Measurements from ENCODE around the gene UBL4B.
"Not testable (repeated sequence)": the region's sequence is repeated elsewhere in the genome, so short reads cannot be mapped to it uniquely, and the experiment has no call there.

UBL4B gene, protein sequence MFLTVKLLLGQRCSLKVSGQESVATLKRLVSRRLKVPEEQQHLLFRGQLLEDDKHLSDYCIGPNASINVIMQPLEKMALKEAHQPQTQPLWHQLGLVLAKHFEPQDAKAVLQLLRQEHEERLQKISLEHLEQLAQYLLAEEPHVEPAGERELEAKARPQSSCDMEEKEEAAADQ

DNA sequence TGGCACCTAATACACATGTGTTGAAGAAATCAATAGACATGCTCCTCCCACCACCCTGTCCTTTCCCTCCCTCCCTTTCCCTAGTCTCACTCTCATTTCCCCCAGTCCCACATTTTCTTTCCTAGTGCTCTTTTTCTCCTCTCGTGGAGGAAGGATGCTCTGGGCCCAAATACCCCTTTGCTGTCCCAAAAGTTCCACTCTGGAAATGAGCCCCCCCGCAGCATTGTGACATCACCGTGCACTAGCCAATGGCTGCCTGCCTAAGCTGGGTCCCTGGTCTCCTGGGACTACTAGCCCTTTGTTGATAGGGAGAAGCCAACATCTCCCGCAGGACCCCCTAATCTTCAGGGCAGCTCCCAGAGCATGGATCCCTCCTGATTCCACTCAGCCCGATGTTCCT, at the start of gene UBL4B:
Gene UBL4B, plus strand, starts transcription at position 301 of the 400 bp plus-strand sequence. Its CDS starts 92 bp downstream, at position 393.
- DNase-seq = no peak

DNA sequence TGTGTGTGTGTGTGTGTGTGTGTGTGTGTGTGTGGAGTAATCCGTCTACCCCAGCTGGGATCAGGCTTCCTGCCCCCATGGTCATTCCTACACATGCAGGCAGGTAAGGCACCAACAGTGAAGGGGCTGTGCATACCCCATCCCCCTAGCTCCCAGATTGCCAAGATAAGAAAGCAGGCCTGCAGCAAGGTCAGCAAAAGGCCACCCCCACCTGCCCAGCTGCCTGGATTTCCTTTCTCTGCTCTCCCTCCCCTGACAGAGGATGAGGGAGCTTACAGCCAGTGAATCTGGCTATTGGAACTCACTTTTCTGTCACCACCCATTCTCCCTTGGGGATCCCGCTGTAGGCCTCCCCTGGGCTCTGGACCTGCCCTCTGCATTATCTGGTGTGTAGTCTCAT, 49.6 kb upstream of the UBL4B start:
- DNase-seq = no peak

DNA sequence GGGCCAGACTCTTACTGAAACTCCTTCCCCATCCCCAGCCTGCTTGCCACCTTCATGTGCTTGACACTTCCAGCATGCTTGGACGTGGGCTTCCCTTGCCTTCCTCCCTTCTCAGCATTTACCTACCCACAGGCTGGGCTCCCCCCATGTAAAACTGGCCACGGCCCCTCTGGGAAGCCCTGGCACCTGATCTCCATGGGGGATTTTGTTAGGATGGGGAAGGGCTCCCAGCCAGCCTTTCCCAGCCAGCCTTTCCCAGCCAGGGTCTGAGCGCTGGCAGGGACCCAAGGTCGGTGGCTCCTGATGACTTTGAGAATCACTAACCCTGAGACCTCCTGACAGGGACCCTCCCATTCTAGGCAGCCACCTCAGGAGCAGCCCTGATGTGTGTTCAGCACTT, 48.5 kb upstream of the UBL4B start:
- no peak for DNase-seq

DNA sequence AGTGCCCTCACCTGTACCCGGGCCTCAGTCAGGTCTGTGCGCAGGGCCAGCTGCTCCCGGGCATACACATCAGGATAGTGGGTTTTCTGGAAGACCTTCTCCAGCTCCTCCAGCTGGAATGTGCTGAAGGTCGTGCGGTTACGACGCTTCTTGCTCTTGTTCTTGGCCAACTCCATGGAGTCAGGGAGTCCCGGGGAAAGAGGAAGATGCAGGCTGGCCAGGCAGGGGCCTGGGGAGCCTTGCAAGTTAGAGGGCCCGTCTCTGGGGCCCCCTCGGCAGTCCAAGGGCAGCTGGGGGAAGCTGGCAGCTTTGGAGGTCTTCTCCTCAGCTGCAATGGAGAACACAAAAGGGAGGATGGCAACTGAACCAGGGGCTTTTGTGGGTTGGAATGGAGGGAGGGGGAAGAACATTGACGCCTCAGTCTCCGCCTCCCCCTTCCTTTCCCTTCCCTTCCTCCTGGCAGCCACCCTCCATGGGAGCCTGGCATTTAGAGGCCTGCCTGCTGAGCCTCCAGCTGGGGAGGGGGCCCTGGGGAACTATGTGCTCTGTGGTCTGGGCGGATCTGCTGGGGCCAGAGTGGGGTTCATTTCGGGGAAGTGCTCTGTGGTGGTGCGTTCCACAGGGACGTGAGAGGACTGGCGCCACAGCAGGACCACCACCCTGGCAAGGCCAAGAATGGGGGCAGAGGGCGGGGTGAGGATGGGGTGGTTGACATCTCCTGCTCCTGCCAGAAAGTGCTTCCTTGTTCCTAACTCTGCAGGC, 47.5 kb upstream of the UBL4B start:
- DNase-seq = no peak

DNA sequence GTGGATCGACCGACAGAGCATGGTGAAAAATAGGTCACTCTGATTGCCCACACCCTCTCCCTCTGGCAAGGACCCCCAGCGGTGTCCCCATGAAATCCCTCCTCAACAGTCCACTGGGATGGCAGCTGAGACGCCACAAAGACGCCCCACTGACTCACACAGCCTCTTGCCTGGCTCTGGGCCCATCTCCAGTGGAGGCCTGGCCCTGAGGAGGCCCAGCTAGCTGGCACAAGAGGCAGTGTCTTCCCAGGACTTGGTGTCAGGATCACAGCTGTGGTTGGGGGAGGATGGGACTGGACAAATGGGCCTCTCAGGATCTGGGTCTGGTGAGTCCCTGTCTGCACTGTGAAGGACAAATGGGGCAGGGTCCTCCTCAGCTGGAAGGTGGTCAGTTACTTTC, 46.4 kb upstream of the UBL4B start:
- no peak for DNase-seq

DNA sequence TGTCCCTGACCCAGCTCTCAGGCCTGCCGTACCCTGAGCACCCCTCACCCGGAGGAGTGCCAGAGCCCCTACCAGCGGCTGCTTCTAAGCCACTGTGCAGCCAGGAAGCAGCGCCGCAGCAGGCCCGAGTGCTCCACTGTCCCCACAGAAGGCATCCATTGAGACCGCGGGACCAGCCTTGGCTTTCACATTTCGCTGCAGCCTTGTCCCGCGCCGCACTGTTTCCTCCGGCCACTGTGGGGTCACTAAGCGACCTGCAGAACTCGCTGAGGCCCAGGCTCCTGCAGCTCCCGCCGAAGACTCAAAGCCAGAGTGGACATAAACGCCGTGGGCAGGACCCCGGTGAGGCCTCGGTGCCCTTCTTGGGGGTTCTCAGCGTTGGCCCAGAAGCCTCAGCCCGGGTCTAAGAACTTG, 44.8 kb upstream of the UBL4B start:
- no peak for DNase-seq

DNA sequence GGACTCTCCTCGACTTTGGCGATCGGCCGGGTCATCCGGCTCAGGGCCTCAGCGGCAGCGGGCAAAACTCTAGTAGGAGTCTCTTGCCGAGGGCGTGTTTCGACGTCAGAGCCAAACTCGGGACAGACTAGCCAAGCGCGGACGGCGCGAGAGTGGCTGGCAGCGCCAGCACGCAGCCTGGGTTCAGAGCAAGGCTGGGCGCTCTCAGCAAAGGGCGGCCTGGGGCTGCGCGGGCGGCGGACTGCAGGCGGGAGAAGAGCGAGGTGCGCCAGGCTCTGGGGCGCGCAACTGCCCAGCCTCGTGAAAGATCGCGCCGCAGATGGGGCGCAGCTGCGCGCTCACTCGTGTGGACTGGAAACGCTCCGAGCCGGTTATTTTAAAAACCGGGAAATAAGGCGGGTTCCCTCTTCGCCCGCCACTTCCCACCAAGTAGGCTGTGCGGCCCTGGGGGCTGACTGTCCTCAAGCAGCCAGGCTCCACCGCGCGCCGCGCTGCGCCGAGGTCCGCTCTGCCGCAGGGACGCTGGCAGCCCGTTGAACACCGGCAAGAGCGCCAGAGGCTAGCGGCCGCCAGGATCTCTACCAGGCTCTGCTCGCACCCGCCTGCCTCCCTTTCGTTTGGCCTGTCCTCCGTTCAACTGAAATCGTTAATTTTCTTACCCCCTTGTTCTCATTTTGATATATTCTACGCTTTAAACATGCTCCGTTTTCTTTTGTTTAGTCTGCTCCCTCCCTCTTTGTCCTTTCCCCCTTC, 44.2 kb upstream of the UBL4B start:
- no peak for DNase-seq

DNA sequence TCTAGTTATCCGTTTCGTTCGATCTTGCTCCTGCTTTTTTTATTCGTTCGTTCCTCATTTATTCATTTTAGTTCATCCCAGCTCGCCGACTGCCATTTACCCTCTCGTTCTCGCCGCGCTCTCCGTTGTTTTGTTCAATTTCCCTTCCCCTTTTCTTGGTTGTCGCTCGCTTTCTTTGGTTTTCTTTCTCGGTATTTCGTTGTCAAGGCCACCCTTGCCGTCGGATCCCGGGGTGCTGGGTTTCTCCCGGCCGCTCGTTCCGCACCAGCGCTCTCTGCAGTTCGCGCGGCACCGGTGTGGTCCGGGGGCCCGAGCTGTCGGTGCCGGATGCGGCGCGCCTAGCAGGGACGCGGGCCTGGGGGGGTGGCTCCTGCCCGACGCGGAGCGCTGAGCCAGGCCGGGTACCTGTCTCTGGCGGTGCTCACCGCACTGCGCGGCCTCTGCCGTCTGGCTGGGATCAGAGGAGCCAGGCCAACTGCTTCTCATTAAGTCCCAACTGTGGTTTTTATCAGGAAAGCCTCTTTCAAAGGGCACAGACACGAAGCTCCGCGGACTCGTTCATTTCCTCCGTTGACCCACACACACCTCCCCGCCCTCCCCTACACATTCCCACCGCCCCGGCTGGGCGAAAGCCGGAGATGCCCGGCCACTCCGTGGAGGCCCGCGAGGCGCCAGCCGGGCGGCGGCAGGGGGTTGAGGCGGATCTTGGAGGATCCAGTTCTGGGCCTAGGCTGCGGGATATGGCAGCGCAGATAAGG, 43.4 kb upstream of the UBL4B start:
- DNase-seq = no peak

DNA sequence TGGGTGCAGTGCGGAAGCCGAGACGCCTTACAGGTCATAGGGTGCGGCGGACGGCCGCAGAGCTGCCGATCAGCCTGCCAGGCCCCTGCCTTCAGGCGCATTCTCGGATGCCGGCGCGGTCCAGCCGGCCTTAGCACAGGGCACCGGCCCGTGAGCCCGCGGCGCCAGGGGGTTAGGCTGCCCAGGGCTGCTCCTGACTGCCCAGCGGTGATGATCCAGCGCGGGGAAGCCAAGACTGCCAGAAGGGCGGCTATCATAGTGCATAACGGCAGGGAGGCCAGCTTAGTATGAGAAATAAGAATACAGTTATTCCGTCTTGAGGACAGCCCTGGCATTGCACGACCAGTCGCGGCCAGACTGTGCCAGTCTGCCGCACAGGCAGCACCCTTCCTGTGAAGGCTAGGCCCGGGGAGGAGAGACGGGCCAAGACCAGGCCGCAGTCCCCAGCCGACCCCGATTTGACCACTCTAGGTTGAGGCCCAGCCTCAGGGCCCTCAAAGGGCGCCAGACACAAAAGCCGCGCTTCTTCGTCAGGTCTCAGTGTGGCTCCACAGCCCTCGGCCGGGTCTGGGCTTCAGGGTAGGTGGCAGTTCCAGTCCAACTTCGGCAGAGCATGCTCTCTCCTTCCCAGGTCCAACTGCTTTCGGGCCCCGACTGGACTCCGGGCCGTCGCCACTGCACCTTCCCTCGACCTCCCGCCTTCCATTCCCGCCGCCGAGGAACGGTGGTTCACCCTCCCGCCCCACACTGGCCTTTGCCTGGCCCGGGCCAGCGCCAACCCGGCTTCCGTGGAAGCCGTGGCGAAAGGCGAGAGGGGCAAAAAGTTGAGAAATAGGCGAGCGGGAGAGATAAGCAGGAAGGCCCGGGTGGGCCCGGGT, 42.6 kb upstream of the UBL4B start:
- DNase-seq = no peak

DNA sequence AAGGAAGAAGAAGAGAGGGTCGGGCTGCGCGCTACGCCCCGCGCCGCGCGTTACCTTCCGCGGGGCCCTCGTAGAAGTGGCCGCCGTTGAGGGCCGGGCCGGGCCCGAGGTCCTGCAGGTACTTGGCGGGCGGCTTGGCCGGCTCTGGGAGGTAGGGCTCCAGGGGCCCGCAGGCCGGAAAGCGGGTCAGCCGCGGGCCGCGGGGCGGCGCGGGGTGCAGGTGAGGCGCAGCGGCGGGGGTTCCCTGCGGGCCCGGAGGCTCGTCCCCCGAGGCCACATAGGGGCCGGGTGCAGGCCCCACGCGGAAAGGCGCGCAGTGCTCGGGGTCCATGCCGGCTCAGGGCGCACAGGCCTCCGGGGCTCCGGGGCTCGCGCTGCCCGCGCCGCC, 42.0 kb upstream of the UBL4B start:
- no peak for DNase-seq

DNA sequence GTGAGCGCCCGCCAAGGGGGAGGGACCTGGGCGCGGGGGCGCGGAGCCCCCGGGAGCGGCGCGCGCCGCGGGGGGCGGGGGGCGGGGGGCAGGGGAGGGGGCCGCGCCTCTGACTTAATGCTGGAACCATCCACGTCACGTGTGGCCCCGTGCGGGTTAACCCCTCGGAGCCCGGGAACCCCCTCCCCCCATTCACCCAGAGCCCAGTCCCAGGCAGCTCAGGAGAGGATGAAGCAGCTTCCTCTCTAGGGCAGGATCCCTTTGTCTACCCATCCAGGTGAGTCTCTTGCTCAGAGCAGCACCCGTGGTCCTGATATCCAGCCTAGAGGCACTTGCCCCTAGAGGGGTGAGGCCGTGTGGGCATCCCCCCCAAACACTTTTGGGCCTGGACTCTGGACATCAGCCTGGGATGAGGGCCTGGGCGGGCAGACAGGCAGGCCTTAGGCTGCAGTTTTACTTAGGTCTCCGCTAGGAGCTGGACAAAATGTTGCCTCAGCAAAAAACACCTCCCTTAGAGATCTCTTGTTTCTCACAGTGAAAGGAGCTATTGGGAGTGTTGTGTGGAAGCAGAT, 41.5 kb upstream of the UBL4B start, which contains the start of gene ALX3:
Gene ALX3, minus strand, starts transcription at position 2 of the 572 bp plus-strand sequence. CDS start 60 bp downstream, outside the sequence.
- no peak for DNase-seq

DNA sequence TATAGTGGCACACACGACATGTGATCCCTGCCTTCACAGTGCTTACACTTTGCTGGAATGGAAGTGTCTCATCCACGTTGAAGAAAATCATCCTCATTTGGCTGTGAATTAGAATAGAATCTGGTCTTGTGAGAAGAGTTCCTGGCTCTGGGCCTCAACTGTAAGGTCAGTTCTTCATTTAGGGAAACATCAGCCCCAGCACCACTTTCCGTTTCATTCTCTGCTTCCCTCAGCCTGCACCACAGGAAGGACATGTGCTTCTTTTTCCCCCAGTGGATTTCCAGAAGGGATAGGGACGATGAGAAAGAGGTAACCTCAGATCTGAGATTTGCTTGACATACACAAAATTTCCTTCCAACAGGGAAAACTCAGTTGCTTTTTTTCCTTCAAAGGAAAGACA, 38.1 kb upstream of the UBL4B start:
- no peak for DNase-seq

DNA sequence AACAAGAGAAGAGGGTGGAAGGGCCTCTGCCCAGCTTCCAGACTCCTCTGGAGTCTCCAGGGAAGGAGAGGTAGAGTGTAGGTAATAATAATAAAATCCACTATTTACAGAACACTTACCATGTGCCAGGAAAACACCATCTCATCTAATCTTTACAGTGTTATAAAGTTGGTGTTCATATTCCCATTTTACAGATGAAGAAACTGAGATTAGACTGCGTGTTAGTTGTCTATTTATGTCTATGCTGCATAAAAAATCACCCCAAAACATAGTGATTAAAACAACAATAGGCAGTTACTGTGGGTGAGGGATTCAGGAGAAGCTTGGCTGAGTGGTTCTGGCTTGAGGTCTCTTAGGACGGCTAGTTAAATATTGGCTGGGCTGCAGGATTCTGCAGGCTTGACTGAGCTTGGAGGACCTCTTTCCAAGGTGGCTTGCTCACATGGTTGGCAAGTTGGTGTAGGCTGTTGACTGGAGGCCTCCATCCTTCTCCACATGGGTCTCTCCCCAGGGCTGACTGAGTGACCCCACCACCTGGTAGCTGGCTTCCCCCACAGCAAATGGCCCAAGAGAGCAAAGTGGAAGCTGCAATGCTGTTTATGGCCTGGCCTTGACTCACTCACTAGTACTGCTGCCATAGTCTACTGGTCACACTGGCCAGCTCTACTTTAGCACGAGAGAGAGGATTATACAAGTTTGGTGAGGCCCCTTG, 35.3 kb upstream of the UBL4B start:
- no peak for DNase-seq

DNA sequence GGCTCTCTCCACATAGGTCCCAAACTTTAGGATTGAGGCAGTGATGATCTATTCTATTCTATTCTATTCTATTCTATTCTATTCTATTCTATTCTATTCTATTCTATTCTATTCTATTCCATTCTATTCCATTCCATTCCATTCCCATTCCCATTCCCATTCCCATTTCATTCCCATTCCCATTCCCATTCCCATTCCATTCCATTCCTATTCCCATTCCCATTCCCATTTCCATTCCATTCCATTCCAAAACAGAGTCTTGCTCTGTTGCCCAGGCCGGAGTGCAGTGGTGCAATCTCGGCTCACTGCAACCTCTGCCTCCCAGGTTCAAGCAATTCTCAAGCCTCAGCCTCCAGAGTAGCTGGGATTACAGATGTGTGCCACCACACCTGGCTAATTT, 32.2 kb upstream of the UBL4B start:
- not testable (repeated sequence) for DNase-seq

DNA sequence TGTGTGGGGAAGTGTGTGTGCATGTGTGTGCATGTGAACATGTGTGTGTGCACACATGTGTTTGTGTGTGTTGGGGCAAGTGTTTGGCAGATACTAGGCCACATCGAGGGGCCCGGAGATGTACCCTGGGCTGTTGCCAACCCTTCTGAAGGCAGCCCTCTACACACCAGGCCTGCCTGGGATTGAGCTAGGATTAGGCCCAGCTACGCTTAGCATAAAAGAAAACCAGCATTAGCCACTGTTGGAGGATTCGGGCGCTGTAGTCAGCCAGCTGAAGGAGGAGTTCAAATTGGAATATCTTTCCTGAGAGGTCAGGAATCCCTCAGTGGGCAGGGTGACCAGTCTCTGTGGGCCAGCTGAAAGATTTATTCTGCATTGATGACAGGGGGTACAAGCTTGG, 31.2 kb upstream of the UBL4B start:
- DNase-seq = no peak

DNA sequence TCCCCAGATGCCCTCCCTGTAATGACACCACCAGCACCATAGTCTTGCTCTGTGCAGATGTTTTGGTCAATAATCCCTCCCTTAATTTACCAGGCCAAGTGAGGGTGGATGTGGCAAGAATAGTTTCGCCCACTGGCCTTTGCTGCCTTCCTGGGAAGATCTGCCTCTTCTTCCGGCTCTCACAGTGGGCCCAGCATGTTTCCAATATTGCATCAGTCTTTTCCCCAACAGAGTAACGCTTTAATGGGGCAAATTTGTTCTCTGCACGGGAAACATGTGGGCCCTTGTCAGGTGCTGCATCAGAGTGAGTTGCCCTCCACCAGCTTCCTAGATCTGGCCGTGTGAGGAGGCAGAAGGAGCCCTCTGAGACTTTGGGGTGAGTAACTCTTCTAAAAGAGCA, 29.8 kb upstream of the UBL4B start:
- DNase-seq = no peak

DNA sequence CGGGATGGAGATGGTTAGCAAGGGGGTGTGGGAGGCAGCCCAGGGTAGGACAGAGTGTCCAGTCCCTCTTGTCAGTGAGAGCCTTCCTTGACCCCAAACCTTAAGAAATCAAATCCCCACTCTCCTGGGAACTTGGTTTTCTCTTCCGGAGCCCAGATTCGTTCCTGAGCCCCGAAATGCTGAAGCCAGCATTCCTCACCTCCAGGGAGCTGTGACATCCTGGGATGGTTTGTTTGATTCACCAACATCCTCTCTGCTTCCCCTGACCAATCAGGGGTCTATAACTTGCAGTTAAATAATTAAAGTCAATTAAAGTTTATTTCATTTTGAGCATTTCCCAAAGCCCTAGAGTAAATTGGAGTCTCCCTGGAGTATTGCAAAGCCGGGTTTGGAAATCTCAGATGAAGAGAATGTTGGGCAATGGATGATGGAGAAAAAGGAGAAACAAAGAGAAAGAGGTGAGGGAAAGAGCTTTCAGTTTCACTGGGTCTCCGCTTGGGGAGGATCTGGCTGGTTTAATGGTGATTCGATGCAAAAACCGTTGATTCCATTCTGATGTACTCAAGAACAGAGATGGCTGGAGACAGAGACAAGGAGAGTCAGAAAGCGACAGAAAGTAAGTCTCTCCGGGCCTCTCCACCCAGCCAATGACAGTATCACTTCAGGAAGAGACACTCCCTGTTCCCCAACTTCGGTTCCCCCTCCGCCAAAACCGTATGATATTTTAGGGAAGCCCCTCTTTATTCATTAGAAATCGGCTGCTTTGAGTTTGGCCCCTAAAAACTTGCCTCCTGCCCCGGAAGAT, 29.0 kb upstream of the UBL4B start:
- no peak for DNase-seq

DNA sequence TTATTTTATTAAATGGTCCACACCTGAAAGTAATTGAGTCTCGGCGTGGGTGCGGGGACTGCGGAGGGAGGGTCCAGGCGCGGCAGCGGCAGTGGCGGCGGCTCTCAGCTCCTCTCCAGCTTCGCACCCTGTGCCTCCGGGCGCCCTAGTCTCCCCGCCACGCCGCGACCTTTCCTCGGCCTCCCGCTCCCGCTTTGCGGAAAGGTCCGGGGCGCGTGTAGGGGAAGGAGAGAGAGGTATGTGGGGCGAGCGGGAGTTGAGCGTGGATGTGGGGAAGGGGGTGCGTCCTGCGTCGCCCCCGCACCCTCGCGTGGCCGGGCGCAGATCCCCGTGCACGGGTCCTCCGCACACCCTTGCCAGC, 28.4 kb upstream of the UBL4B start:
- DNase-seq = no peak

DNA sequence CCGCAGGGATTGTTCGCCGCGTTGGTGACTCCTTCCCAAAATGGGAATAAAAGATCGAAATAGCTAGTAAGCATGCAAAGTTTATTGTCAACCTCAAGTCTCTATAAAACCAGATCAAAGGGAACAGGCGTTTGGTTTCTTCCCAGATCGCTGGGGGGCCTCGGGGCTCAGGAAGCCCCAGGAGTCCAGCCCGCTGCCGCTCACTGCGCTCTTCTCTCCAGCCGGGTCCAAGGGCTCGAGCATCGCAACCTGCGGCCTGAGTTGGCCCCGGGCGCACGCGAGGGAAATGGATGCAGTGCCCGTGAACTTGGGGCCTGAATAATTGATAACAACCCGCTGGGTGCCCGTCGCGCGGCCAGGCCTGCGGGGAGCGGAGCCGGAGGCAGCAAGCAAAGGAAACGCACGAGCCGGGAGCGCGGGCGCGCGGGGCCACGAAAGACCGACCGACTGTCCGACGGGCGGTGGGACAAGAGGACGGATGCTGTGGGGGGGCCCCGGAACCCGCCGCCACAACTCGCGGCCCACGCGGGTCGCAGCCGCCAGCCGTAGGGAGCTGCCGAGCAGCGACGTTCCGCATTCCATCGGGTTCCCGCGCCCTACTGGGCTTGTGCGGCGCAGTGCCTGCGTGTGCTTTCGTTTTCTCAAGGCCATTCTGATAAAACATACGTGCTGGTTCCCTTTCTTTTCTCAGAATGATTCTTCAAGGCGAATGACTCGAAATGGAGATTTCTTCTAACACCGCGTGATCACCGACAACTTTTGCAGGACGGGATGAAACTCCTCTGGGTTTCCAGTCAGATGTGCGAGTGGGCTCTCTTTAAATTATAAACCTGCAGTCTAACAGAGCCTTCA, 27.8 kb upstream of the UBL4B start:
- peak; percentile 14 for DNase-seq
